ENCODE measurements around the gene TGM1.

Gene TGM1

DNA sequence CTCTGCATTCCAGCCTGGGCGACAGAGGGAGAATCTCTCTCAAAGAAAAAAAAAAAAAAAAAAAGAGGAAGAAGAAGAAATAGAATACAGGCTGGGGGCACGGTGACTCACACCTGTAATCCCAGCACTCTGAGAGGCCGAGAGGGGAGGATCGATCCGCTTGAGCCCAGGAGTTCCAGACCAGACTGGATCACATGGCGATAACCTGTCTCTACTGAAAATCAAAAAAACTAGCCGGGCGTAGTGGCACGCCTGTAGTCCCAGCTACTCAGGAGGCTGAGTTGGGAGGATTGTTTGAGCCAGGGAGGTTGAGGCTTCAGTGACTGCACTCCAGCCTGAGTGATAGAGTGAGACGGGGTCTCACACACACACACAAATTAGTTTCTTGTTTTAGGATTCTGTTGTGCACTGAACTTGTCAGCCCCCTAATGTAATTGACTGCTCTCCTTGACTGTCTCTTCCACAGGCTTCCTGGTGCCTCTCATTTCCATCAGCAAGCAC lies 19.6 kb downstream of the TGM1 start (continued):
- no peak for TF ChIP-seq REST (tag by site-specific recombination; IDR thresholded peaks at IDR 0.05)

GRCh38 chr14:24241829-24242443 lies 21.0 kb downstream of the TGM1 start:
- H3K36me3 ChIP-seq (ENCODE audit: control insufficient read depth in 2 of 2, insufficient read depth in 1 of 2, low read length in 2 of 2): peaks cover 13 to 44% of the 10 kb centered on the region in 2 experiments; a peak in 2 of 3 replicates
- H3K4me3 ChIP-seq (ENCODE audit: low read depth, low read length): peak overlapping the region; percentile 78
- H3K27ac ChIP-seq (ENCODE audit: extremely low read depth, low read depth, low read length): peak overlapping the region; percentile 75
- no peaks in the 10 kb centered on the region for H3K9me3 ChIP-seq (ENCODE audit: control insufficient read depth, insufficient read depth, low read depth, low read length)
- no peaks in the 10 kb centered on the region for H3K4me1 ChIP-seq (ENCODE audit: control insufficient read depth, insufficient read depth, low read length)
- ChIA-PET CTCF (interaction anchor here (0.6 to 7.2 kb wide), 33 partner anchors 8 to 194 kb away, joined by 3 to 133 read pairs (median 6); partner anchors contain the start of genes CBLN3, CIDEB, DCAF11 and DHRS1), POLR2A (interaction anchor here (0.5 to 3.4 kb wide), 34 partner anchors 9 to 200 kb away, joined by 3 to 62 read pairs (median 8); partner anchors contain the start of genes CARMIL3, CHMP4A, CIDEB and DCAF11)
- no peak for TF ChIP-seq ZIC2 (tag by site-specific recombination; IDR thresholded peaks at IDR 0.05)
- TF ChIP-seq ZFP69B (tag by site-specific recombination; IDR thresholded peaks at IDR 0.05): peak; percentile 69; the same call in 1 of the 2 replicates
- TF ChIP-seq OSR2 (tag by site-specific recombination; IDR thresholded peaks at IDR 0.05): no peak
- no peak for TF ChIP-seq ZNF157 (tag by site-specific recombination; IDR thresholded peaks at IDR 0.05)
- TF ChIP-seq ZNF433 (tag by site-specific recombination; IDR thresholded peaks at IDR 0.05; ENCODE audit: low read depth): no peak
- TF ChIP-seq ZNF148 (tag by site-specific recombination; IDR thresholded peaks at IDR 0.05; ENCODE audit: borderline replicate concordance): no peak
- TF ChIP-seq GLI4 (tag by site-specific recombination; IDR thresholded peaks at IDR 0.05): no peak
- no peak for TF ChIP-seq ZNF184 (tag by site-specific recombination; IDR thresholded peaks at IDR 0.05)
- TF ChIP-seq ZNF830 (tag by site-specific recombination; IDR thresholded peaks at IDR 0.05; ENCODE audit: low read depth): no peak
- no peak for TF ChIP-seq WT1 (tag by site-specific recombination; IDR thresholded peaks at IDR 0.05)
- peak; percentile 44; the same call in 1 of the 2 replicates for TF ChIP-seq ZSCAN4 (tag by site-specific recombination; IDR thresholded peaks at IDR 0.05)
- TF ChIP-seq ZNF521 (tag by site-specific recombination; IDR thresholded peaks at IDR 0.05): no peak
- TF ChIP-seq SALL2 (tag by site-specific recombination; IDR thresholded peaks at IDR 0.05; ENCODE audit: borderline replicate concordance): no peak
- TF ChIP-seq ZNF133 (tag by site-specific recombination; IDR thresholded peaks at IDR 0.05): no peak
- peak; percentile 12; the same call in 1 of the 2 replicates for TF ChIP-seq KLF7 (tag by site-specific recombination; IDR thresholded peaks at IDR 0.05; ENCODE audit: borderline replicate concordance)
- TF ChIP-seq ZNF837 (tag by site-specific recombination; IDR thresholded peaks at IDR 0.05): no peak
- TF ChIP-seq GLIS1 (tag by site-specific recombination; IDR thresholded peaks at IDR 0.05): peak; percentile 17; the same call in 1 of the 2 replicates
- TF ChIP-seq, protein P1, sequence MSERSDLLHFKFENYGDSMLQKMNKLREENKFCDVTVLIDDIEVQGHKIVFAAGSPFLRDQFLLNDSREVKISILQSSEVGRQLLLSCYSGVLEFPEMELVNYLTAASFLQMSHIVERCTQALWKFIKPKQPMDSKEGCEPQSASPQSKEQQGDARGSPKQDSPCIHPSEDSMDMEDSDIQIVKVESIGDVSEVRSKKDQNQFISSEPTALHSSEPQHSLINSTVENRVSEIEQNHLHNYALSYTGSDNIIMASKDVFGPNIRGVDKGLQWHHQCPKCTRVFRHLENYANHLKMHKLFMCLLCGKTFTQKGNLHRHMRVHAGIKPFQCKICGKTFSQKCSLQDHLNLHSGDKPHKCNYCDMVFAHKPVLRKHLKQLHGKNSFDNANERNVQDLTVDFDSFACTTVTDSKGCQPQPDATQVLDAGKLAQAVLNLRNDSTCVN (tag by site-specific recombination; optimal IDR thresholded peaks at IDR 0.05): no peak
- TF ChIP-seq, protein P2, sequence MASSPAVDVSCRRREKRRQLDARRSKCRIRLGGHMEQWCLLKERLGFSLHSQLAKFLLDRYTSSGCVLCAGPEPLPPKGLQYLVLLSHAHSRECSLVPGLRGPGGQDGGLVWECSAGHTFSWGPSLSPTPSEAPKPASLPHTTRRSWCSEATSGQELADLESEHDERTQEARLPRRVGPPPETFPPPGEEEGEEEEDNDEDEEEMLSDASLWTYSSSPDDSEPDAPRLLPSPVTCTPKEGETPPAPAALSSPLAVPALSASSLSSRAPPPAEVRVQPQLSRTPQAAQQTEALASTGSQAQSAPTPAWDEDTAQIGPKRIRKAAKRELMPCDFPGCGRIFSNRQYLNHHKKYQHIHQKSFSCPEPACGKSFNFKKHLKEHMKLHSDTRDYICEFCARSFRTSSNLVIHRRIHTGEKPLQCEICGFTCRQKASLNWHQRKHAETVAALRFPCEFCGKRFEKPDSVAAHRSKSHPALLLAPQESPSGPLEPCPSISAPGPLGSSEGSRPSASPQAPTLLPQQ (tag by site-specific recombination; IDR thresholded peaks at IDR 0.05): peak; percentile 90
- TF ChIP-seq ZNF2 (tag by site-specific recombination; IDR thresholded peaks at IDR 0.05): no peak
- peak; percentile 84 for TF ChIP-seq CTCF (tag by site-specific recombination; IDR thresholded peaks at IDR 0.05)

Data from HEK293 (cell line).